ENCODE results near the gene PTGES2. TPM values are rescaled to one million over a fixed set of nuclear protein-coding genes. Genes with fewer than 3 reads are reported as not detected.

PTGES2 gene
- total and polyA plus RNA-seq, 2 of the 13 experiments (the other 11 are each of a cell fraction or from before 2014, with no cell fraction given): 63.7 to 79.8 TPM

DNA sequence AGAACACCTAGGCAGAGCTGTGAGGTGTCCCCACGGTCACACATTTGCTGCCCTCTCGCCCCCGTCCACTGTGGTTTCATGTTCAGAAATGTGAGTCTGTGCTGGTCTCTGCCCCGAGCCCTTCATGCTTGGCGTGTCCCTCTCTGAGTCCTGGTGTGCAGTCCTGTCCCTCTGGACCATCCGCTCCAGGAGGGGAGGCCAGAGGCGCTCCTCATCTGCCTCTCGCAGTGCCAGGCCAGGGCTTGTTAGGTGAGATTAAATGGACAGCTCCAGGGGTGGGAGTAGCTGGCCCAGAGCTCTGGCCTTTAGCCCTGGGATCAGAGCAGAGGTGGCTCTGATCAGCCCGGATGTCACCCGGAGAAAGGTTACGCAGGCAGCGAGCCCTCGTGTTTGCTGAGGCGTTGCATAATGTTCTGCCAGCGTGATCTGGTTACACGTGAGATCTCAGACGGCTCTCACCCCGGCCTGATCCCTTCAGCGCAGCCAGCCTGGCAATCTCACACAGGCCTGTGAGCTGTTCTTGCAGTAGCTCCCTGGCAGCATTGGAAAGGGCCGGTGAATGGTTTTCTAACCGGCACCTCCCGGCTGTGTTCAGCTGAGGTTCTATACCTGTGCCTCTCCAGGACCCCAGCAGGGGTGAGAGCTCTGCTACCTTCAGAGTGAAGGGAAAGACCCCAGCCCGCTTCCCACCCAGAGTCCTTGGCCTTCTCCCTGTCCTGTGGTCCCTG lies 24.5 kb downstream of the PTGES2 start (continued):
- TF ChIP-seq, protein P1, sequence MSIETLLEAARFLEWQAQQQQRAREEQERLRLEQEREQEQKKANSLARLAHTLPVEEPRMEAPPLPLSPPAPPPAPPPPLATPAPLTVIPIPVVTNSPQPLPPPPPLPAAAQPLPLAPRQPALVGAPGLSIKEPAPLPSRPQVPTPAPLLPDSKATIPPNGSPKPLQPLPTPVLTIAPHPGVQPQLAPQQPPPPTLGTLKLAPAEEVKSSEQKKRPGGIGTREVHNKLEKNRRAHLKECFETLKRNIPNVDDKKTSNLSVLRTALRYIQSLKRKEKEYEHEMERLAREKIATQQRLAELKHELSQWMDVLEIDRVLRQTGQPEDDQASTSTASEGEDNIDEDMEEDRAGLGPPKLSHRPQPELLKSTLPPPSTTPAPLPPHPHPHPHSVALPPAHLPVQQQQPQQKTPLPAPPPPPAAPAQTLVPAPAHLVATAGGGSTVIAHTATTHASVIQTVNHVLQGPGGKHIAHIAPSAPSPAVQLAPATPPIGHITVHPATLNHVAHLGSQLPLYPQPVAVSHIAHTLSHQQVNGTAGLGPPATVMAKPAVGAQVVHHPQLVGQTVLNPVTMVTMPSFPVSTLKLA (IDR thresholded peaks at IDR 0.05): peak; percentile 81
- TF ChIP-seq RBFOX2 (IDR thresholded peaks at IDR 0.05; ENCODE audit: low read depth, low read length) (peak; percentile 27; the same call in 1 of the 2 replicates), ZKSCAN1 (IDR thresholded peaks at IDR 0.05; ENCODE audit: low read length) (0 out of 2 replicates have a peak, but pooled peaks have one; percentile 14), ZNF615 (CRISPR knock-in tag; IDR thresholded peaks at IDR 0.05; ENCODE audit: borderline replicate concordance) (no peak; the same call in 1 of the 2 replicates), KAT2B (IDR thresholded peaks at IDR 0.05; ENCODE audit: borderline replicate concordance, low read depth, low read length) (no peak), ATF1 (CRISPR knock-in tag; IDR thresholded peaks at IDR 0.05) (0 out of 2 replicates have a peak, but pooled peaks have one; percentile 20), SYNCRIP (IDR thresholded peaks at IDR 0.05; ENCODE audit: insufficient read depth, low read depth, low read length) (no peak), TOE1 (CRISPR knock-in tag; IDR thresholded peaks at IDR 0.05) (no peak), ZNF7 (CRISPR knock-in tag; IDR thresholded peaks at IDR 0.05) (no peak), ZNF605 (CRISPR knock-in tag; IDR thresholded peaks at IDR 0.05) (peak; percentile 91), SSRP1 (CRISPR knock-in tag; IDR thresholded peaks at IDR 0.05) (peak; percentile 49; the same call in 1 of the 2 replicates), ZNF501 (CRISPR knock-in tag; IDR thresholded peaks at IDR 0.05) (peak; percentile 84), ZNF34 (CRISPR knock-in tag; IDR thresholded peaks at IDR 0.05; ENCODE audit: borderline replicate concordance) (0 out of 2 replicates have a peak, but pooled peaks have one; percentile 41)
- TF ChIP-seq, protein P2, sequence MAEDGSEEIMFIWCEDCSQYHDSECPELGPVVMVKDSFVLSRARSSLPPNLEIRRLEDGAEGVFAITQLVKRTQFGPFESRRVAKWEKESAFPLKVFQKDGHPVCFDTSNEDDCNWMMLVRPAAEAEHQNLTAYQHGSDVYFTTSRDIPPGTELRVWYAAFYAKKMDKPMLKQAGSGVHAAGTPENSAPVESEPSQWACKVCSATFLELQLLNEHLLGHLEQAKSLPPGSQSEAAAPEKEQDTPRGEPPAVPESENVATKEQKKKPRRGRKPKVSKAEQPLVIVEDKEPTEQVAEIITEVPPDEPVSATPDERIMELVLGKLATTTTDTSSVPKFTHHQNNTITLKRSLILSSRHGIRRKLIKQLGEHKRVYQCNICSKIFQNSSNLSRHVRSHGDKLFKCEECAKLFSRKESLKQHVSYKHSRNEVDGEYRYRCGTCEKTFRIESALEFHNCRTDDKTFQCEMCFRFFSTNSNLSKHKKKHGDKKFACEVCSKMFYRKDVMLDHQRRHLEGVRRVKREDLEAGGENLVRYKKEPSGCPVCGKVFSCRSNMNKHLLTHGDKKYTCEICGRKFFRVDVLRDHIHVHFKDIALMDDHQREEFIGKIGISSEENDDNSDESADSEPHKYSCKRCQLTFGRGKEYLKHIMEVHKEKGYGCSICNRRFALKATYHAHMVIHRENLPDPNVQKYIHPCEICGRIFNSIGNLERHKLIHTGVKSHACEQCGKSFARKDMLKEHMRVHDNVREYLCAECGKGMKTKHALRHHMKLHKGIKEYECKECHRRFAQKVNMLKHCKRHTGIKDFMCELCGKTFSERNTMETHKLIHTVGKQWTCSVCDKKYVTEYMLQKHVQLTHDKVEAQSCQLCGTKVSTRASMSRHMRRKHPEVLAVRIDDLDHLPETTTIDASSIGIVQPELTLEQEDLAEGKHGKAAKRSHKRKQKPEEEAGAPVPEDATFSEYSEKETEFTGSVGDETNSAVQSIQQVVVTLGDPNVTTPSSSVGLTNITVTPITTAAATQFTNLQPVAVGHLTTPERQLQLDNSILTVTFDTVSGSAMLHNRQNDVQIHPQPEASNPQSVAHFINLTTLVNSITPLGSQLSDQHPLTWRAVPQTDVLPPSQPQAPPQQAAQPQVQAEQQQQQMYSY (CRISPR knock-in tag; IDR thresholded peaks at IDR 0.05): 0 out of 2 replicates have a peak, but pooled peaks have one; percentile 34
- TF ChIP-seq, protein P3, sequence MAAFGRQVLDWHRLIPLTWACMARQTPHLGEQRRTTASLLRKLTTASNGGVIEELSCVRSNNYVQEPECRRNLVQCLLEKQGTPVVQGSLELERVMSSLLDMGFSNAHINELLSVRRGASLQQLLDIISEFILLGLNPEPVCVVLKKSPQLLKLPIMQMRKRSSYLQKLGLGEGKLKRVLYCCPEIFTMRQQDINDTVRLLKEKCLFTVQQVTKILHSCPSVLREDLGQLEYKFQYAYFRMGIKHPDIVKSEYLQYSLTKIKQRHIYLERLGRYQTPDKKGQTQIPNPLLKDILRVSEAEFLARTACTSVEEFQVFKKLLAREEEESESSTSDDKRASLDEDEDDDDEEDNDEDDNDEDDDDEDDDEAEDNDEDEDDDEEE (CRISPR knock-in tag; IDR thresholded peaks at IDR 0.05): peak; percentile 83
- TF ChIP-seq, protein P4, sequence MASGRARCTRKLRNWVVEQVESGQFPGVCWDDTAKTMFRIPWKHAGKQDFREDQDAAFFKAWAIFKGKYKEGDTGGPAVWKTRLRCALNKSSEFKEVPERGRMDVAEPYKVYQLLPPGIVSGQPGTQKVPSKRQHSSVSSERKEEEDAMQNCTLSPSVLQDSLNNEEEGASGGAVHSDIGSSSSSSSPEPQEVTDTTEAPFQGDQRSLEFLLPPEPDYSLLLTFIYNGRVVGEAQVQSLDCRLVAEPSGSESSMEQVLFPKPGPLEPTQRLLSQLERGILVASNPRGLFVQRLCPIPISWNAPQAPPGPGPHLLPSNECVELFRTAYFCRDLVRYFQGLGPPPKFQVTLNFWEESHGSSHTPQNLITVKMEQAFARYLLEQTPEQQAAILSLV (CRISPR knock-in tag; IDR thresholded peaks at IDR 0.05; ENCODE audit: borderline replicate concordance): peak; percentile 90
- TF ChIP-seq, protein P5, sequence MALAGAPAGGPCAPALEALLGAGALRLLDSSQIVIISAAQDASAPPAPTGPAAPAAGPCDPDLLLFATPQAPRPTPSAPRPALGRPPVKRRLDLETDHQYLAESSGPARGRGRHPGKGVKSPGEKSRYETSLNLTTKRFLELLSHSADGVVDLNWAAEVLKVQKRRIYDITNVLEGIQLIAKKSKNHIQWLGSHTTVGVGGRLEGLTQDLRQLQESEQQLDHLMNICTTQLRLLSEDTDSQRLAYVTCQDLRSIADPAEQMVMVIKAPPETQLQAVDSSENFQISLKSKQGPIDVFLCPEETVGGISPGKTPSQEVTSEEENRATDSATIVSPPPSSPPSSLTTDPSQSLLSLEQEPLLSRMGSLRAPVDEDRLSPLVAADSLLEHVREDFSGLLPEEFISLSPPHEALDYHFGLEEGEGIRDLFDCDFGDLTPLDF (CRISPR knock-in tag; IDR thresholded peaks at IDR 0.05): no peak
- TF ChIP-seq, protein P6, sequence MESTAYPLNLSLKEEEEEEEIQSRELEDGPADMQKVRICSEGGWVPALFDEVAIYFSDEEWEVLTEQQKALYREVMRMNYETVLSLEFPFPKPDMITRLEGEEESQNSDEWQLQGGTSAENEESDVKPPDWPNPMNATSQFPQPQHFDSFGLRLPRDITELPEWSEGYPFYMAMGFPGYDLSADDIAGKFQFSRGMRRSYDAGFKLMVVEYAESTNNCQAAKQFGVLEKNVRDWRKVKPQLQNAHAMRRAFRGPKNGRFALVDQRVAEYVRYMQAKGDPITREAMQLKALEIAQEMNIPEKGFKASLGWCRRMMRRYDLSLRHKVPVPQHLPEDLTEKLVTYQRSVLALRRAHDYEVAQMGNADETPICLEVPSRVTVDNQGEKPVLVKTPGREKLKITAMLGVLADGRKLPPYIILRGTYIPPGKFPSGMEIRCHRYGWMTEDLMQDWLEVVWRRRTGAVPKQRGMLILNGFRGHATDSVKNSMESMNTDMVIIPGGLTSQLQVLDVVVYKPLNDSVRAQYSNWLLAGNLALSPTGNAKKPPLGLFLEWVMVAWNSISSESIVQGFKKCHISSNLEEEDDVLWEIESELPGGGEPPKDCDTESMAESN (CRISPR knock-in tag; conservative IDR thresholded peaks at IDR 0.05): 0 out of 2 replicates have a peak, but pooled peaks have one; percentile 62
